Fibroblast of lung (primary cell): ENCODE data around the gene EXOC3. TPM values are rescaled to one million over a fixed set of nuclear protein-coding genes. Genes with fewer than 3 reads are reported as not detected.
A peak's percentile ranks its signal among the peaks of the same experiment; 100 is the strongest.

ENCODE experiments used
- DNase-seq, 2 donors: peaks; one replicate each; pipeline versions ENCODE4 v3.0.0 to v3.0.0-alpha.2; 2010; ENCODE audit warnings: low read depth in 2 of 2
- H2AFZ ChIP-seq: 2 replicates; pipeline ENCODE4 v1.5.1; 2012; ENCODE audit warnings: low read length, control low read depth, inconsistent platforms
- H3K27ac ChIP-seq: 2 replicates; pipeline ENCODE4 v1.5.1; 2011; ENCODE audit warnings: low read length, control low read depth; ENCODE audit not compliant: insufficient read depth
- H3K27me3 ChIP-seq: 2 replicates; pipeline ENCODE4 v1.5.1; 2011; ENCODE audit warnings: mild to moderate bottlenecking, low read length; ENCODE audit not compliant: control insufficient read depth, insufficient read depth
- H3K36me3 ChIP-seq: 2 replicates; pipeline ENCODE4 v1.5.1; 2011; ENCODE audit warnings: low read length; ENCODE audit not compliant: control insufficient read depth, insufficient read depth
- H3K4me1 ChIP-seq: 2 replicates; pipeline ENCODE4 v1.5.1; 2011; ENCODE audit warnings: low read length; ENCODE audit not compliant: control insufficient read depth, insufficient read depth; ENCODE audit errors: extremely low read depth
- H3K4me2 ChIP-seq: 2 replicates; pipeline ENCODE4 v1.5.1; 2011; ENCODE audit warnings: low read length, control low read depth; ENCODE audit not compliant: insufficient read depth; ENCODE audit errors: extremely low read depth
- H3K4me3 ChIP-seq, 4 experiments: fragments of 200-600 bp in 1 of 4; sonication (generic) in 1 of 4; replicated peaks in 1 of 4; 2 replicates each; pipeline ENCODE4 v1.5.1; 2011 to 2016; ENCODE audit warnings: low read length in 4 of 4, low read depth in 3 of 4, mild to moderate bottlenecking in 3 of 4, control low read depth in 2 of 4, inconsistent platforms in 1 of 4, mixed read lengths in 1 of 4; ENCODE audit not compliant: insufficient read depth in 1 of 4; ENCODE audit errors: control extremely low read depth in 1 of 4
- H3K79me2 ChIP-seq: 2 replicates; pipeline ENCODE4 v1.5.1; 2012; ENCODE audit warnings: mild to moderate bottlenecking, low read length, inconsistent platforms; ENCODE audit not compliant: control insufficient read depth, insufficient read depth
- H3K9ac ChIP-seq: 2 replicates; pipeline ENCODE4 v1.5.1; 2011; ENCODE audit warnings: mild to moderate bottlenecking, low read length, control low read depth; ENCODE audit not compliant: insufficient read depth
- H3K9me3 ChIP-seq: 2 replicates; pipeline ENCODE4 v1.5.1; 2012; ENCODE audit warnings: low read depth, low read length; ENCODE audit not compliant: control insufficient read depth, insufficient read depth
- H4K20me1 ChIP-seq: 2 replicates; pipeline ENCODE4 v1.5.1; 2011; ENCODE audit warnings: low read length; ENCODE audit not compliant: control insufficient read depth, insufficient read depth; ENCODE audit errors: extremely low read depth
- EZH2 ChIP-seq: IDR thresholded peaks from 2 replicates; pipeline ENCODE4 v1.5.1; 2012; ENCODE audit warnings: low read length, control low read depth, mild to moderate bottlenecking; ENCODE audit errors: missing control alignments
- polyA plus RNA-seq, 2 donors: library from polyadenylated mRNA; depleted of rRNA in 1 of 2; stranded (reverse) in 1 of 2; unstranded in 1 of 2; fragments of >200 nt; gene quantifications; 2 replicates each; pipeline ENCODE4 v1.2.1, GENCODE V29; 2011 to 2012; ENCODE audit warnings: missing spikeins in 1 of 2
- total RNA-seq: library from RNA; depleted of rRNA; stranded (reverse); fragments of >200 nt; gene quantifications from 2 replicates; pipeline ENCODE4 v1.2.1, GENCODE V29; 2014
- TF ChIP-seq, protein P1 (sequence below), 2 donors: IDR thresholded peaks in 1 of 2; conservative IDR thresholded peaks in 1 of 2; 1 replicate in 1 of 2; 2 replicates in 1 of 2; pipeline ENCODE4 v1.5.1; 2011 to 2012; ENCODE audit warnings: low read length in 2 of 2, control low read depth in 1 of 2, inconsistent platforms in 1 of 2, low read depth in 1 of 2, mild to moderate bottlenecking in 1 of 2

The EXOC3 gene
- total and polyA plus RNA-seq, 2 donors (not counting 1 experiment from before 2014, with no cell fraction given) = 19.9 to 34.5 TPM

DNA sequence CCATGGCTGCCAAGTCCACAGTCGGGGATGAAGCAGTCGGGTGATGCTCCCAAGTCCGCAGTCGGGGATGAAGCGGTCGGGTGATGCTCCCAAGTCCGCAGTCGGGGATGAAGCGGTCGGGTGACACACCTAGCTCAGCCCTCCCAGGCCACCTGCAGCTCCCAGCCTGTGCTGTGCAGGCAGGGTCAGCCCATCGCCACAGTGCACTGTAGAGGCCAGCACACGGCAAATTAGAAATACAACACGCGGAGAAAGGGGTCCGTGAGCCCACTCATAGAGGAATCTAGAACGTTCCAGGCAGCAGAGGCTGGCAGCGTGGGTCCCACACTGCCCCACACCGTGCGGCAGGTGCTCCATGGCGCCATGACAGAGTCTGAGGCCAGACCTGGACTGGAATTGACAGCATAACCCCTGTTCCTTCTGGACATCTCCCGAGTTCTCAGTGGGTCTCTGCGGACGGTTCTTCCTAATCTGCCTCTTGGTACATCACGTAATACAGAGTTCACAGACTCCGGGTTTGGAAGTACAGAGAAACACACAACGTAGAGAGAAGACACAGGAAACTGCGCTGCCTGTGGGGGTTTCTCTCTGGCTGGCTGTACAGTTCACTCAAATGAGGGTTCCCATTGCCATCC lies 7.7 kb upstream of the EXOC3 start:
- no peak overlapping the region for H2AFZ ChIP-seq
- H3K27ac ChIP-seq = no peak overlapping the region
- no peaks in the 10 kb centered on the region for H3K79me2 ChIP-seq
- peaks cover 22% of the 10 kb centered on the region for H3K36me3 ChIP-seq
- peaks cover 7% of the 10 kb centered on the region for H3K4me1 ChIP-seq
- H3K9me3 ChIP-seq = no peaks in the 10 kb centered on the region
- no peaks in the 10 kb centered on the region for H4K20me1 ChIP-seq
- H3K9ac ChIP-seq = no peak overlapping the region
- no peak for DNase-seq
- H3K4me3 ChIP-seq = no peak overlapping the region
- H3K4me2 ChIP-seq = no peak overlapping the region
- TF ChIP-seq, protein P1, sequence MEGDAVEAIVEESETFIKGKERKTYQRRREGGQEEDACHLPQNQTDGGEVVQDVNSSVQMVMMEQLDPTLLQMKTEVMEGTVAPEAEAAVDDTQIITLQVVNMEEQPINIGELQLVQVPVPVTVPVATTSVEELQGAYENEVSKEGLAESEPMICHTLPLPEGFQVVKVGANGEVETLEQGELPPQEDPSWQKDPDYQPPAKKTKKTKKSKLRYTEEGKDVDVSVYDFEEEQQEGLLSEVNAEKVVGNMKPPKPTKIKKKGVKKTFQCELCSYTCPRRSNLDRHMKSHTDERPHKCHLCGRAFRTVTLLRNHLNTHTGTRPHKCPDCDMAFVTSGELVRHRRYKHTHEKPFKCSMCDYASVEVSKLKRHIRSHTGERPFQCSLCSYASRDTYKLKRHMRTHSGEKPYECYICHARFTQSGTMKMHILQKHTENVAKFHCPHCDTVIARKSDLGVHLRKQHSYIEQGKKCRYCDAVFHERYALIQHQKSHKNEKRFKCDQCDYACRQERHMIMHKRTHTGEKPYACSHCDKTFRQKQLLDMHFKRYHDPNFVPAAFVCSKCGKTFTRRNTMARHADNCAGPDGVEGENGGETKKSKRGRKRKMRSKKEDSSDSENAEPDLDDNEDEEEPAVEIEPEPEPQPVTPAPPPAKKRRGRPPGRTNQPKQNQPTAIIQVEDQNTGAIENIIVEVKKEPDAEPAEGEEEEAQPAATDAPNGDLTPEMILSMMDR (conservative IDR thresholded peaks at IDR 0.05 in 1 of 2, IDR thresholded peaks at IDR 0.05 in 1 of 2; ENCODE audit: low read depth in 1 of 2, low read length in 2 of 2) = no peak
- TF ChIP-seq EZH2 = no peak
- H3K27me3 ChIP-seq = no peaks in the 10 kb centered on the region

DNA sequence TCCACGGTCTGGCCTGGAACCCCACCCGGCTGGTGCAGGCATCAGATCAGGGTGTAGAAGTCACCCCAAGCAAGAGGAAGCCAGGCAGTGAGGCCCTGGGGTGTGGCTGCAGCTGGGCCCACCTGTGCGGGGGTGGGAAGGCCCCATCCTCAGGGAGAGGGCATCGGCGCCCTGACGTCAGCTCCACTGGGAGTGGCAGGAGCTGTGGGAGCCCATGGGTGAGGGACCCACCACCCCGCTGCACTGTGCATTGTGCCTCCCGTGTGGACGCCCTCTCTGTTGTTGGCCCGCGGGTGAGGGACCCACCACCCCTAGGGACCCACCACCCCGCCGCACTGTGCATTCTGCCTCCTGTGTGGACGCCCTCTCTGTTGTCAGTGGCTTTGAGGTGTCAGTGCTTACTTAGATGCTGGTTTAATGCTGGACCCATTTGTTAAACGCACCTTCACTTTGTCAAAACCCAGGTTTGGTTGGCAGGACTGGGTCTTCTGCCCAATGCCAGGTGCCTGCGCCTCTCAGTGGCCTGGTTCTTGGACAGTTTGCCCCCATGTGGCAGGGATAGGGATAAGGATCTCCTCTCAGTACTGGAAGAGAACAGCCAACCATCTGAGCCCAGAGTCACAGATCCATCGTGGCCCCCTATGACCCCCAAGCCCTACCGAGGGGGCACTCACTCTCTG lies 6.9 kb upstream of the EXOC3 start:
- peaks cover 5% of the 10 kb centered on the region for H3K4me1 ChIP-seq
- H3K4me3 ChIP-seq = no peak overlapping the region
- peaks cover 21% of the 10 kb centered on the region for H3K36me3 ChIP-seq
- no peak overlapping the region for H3K27ac ChIP-seq
- no peak overlapping the region for H3K4me2 ChIP-seq
- H2AFZ ChIP-seq = no peak overlapping the region
- H3K27me3 ChIP-seq = no peaks in the 10 kb centered on the region
- TF ChIP-seq EZH2 = no peak
- TF ChIP-seq, protein P1 (conservative IDR thresholded peaks at IDR 0.05 in 1 of 2, IDR thresholded peaks at IDR 0.05 in 1 of 2; ENCODE audit: low read depth in 1 of 2, low read length in 2 of 2) = peak; percentile 35 to 62
- peak in 1 of 2 donors; percentile 40 for DNase-seq
- no peaks in the 10 kb centered on the region for H3K9me3 ChIP-seq
- H3K79me2 ChIP-seq = no peaks in the 10 kb centered on the region
- no peaks in the 10 kb centered on the region for H4K20me1 ChIP-seq
- no peak overlapping the region for H3K9ac ChIP-seq

DNA sequence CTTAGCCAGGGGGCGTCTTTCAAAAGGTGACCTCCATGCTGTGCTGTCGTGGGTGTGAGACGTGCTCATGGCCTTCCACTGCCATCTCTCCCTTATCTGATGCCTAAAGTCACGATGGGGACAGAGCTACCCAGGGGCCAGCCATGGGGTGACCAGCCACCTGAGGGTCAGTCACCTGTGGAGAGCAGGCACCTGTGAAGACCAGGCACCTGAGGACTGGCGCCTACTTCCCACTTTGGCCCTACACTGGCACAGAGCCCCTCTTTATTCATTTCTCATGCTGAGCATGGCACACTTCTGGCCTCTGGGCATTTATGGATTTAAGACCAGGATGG lies 6.4 kb upstream of the EXOC3 start:
- no peak overlapping the region for H3K4me3 ChIP-seq
- H4K20me1 ChIP-seq = no peaks in the 10 kb centered on the region
- no peak overlapping the region for H3K4me2 ChIP-seq
- no peak overlapping the region for H3K27ac ChIP-seq
- no peaks in the 10 kb centered on the region for H3K79me2 ChIP-seq
- no peak overlapping the region for H3K9ac ChIP-seq
- peaks cover 5% of the 10 kb centered on the region for H3K4me1 ChIP-seq
- peaks cover 20% of the 10 kb centered on the region for H3K36me3 ChIP-seq
- no peaks in the 10 kb centered on the region for H3K27me3 ChIP-seq
- no peak for TF ChIP-seq EZH2
- TF ChIP-seq, protein P1 (conservative IDR thresholded peaks at IDR 0.05 in 1 of 2, IDR thresholded peaks at IDR 0.05 in 1 of 2; ENCODE audit: low read depth in 1 of 2, low read length in 2 of 2) = no peak
- H2AFZ ChIP-seq = no peak overlapping the region
- H3K9me3 ChIP-seq = no peaks in the 10 kb centered on the region
- DNase-seq = no peak
